Activated CD8-positive, alpha-beta T cell treated with anti-CD3 and anti-CD28 coated beads for 36 hours (primary cell): ENCODE results near the gene RCAN1. TPM values are rescaled to one million over a fixed set of nuclear protein-coding genes. Genes with fewer than 3 reads are reported as not detected.

Experiments
- ATAC-seq: fragments of 200-7000 bp; cut with Tn5 transposase; one replicate; pipeline ENCODE4 v1.10.0; 2021; ENCODE audit warnings: mild to moderate bottlenecking, moderate library complexity
- CTCF ChIA-PET: fragments of 350-600 bp; sonication (Branson Sonifier 250); formaldehyde crosslinking; loops from one replicate; lab custom pipeline; 2021; ENCODE audit warnings: antibody characterized with exemption; lab: Charles Lee
- POLR2A ChIA-PET: fragments of 350-600 bp; sonication (Branson Sonifier 250); formaldehyde crosslinking; loops from one replicate; lab custom pipeline; 2021; ENCODE audit warnings: antibody characterized with exemption; lab: Charles Lee
- DNase-seq: peaks from one replicate; pipeline ENCODE4 v3.0.0-alpha.2; 2020
- H3K27ac Mint-ChIP-seq: one replicate; pipeline ENCODE4 v1.8.0; 2021; ENCODE audit warnings: mild to moderate bottlenecking, mixed read lengths
- H3K27me3 Mint-ChIP-seq: one replicate; pipeline ENCODE4 v1.8.0; 2021; ENCODE audit warnings: mixed read lengths
- H3K36me3 Mint-ChIP-seq: one replicate; pipeline ENCODE4 v1.8.0; 2021; ENCODE audit warnings: low read depth, mixed read lengths
- H3K4me1 Mint-ChIP-seq: one replicate; pipeline ENCODE4 v1.8.0; 2021; ENCODE audit warnings: low read depth, mixed read lengths
- H3K4me3 Mint-ChIP-seq: one replicate; pipeline ENCODE4 v1.8.0; 2021; ENCODE audit warnings: mild to moderate bottlenecking, moderate library complexity, mixed read lengths
- H3K9me3 Mint-ChIP-seq: one replicate; pipeline ENCODE4 v1.8.0; 2021; ENCODE audit warnings: mixed read lengths
- CTCF ChIP-seq: fragments of 200-600 bp; IDR thresholded peaks from one replicate; pipeline ENCODE4 v1.8.0; 2022; ENCODE audit warnings: antibody characterized with exemption, mild to moderate bottlenecking
- intact Hi-C: fragments of 100-400 bp; cut with micrococcal nuclease; formaldehyde crosslinking; loops from one replicate; pipeline ENCODE4 v1.10.0; 2022
- total RNA-seq, 2 experiments: library from RNA; stranded (reverse); gene quantifications; one replicate each; pipeline ENCODE4 v1.2.3, GENCODE V29; 2021

The RCAN1 gene
- total RNA-seq, 2 experiments from 2014 or later: 6.1 to 7.8 TPM

- no peaks in the 10 kb centered on the region for H3K36me3 Mint-ChIP-seq
- no peak overlapping the region for H3K27ac Mint-ChIP-seq
- peak; percentile 7 for DNase-seq
- TF ChIP-seq CTCF: no peak
- H3K4me3 Mint-ChIP-seq: no peak overlapping the region
- intact Hi-C loops: no loop called here
- H3K27me3 Mint-ChIP-seq: peaks cover 2% of the 10 kb centered on the region
- POLR2A ChIA-PET: no interaction called here
- CTCF ChIA-PET: interaction anchor here (3.4 kb wide), 1 partner anchor 12 kb away, joined by 12 read pairs; no protein-coding TSS in a partner anchor
- peaks cover 17% of the 10 kb centered on the region for H3K4me1 Mint-ChIP-seq
- no peak for ATAC-seq
- no peaks in the 10 kb centered on the region for H3K9me3 Mint-ChIP-seq
These were observed 27.5 kb upstream of the RCAN1 start for GRCh38 chr21:34642211-34643075.

GRCh38 chr21:34640858-34641257, 25.9 kb upstream of the RCAN1 start:
- no peak for TF ChIP-seq CTCF
- ATAC-seq: peak; percentile 35
- Mint-ChIP-seq H3K27me3 (no peaks in the 10 kb centered on the region), H3K36me3 (no peaks in the 10 kb centered on the region), H3K27ac (peak overlapping the region; percentile 49), H3K4me3 (peak overlapping the region; percentile 25), H3K4me1 (peaks cover 17% of the 10 kb centered on the region), H3K9me3 (no peaks in the 10 kb centered on the region)
- ChIA-PET CTCF (interaction anchor here (1.1 to 3.4 kb wide), 3 partner anchors 10 to 16 kb away, joined by 3 to 12 read pairs (median 3); no protein-coding TSS in a partner anchor), POLR2A (no interaction called here)
- intact Hi-C loops: no loop called here
- no peak for DNase-seq

- intact Hi-C loops: no loop called here
- peaks cover 17% of the 10 kb centered on the region for H3K4me1 Mint-ChIP-seq
- peak overlapping the region; percentile 25 for H3K4me3 Mint-ChIP-seq
- H3K36me3 Mint-ChIP-seq: no peaks in the 10 kb centered on the region
- H3K9me3 Mint-ChIP-seq: no peaks in the 10 kb centered on the region
- no peak for TF ChIP-seq CTCF
- H3K27me3 Mint-ChIP-seq: no peaks in the 10 kb centered on the region
- H3K27ac Mint-ChIP-seq: peak overlapping the region; percentile 49
- ATAC-seq (peak; percentile 76), DNase-seq (peak; percentile 65)
- POLR2A ChIA-PET: no interaction called here
- CTCF ChIA-PET: interaction anchor here (1.4 to 3.4 kb wide), 3 partner anchors 9 to 28 kb away, joined by 3 to 12 read pairs (median 4); no protein-coding TSS in a partner anchor
These were observed 25.2 kb upstream of the RCAN1 start for GRCh38 chr21:34639882-34640788.

GRCh38 chr21:34639250-34639649, 24.3 kb upstream of the RCAN1 start:
- ATAC-seq (no peak), DNase-seq (no peak)
- ChIA-PET CTCF (interaction anchor here (0.5 to 3.4 kb wide), 6 partner anchors 8 to 577 kb away, joined by 3 to 12 read pairs (median 4); no protein-coding TSS in a partner anchor), POLR2A (no interaction called here)
- intact Hi-C loops: no loop called here
- TF ChIP-seq CTCF: no peak
- no peak overlapping the region for H3K27ac Mint-ChIP-seq
- H3K4me1 Mint-ChIP-seq: peaks cover 17% of the 10 kb centered on the region
- H3K27me3 Mint-ChIP-seq: no peaks in the 10 kb centered on the region
- no peaks in the 10 kb centered on the region for H3K36me3 Mint-ChIP-seq
- no peaks in the 10 kb centered on the region for H3K9me3 Mint-ChIP-seq
- H3K4me3 Mint-ChIP-seq: no peak overlapping the region
